Ascending aorta (tissue), 2 donors: Measurements from ENCODE around the gene CHRM1. TPM values are rescaled to one million over a fixed set of nuclear protein-coding genes. Genes with fewer than 3 reads are reported as not detected.

Experiments used
- DNase-seq, 2 donors: peaks; one replicate each; pipeline ENCODE4 v3.0.0-alpha.2; 2019; ENCODE audit warnings: low spot score in 2 of 2
- H3K27ac ChIP-seq, 2 donors: fragments of 200-600 bp; sonication (generic); one replicate each; pipeline ENCODE4 v1.5.1; 2016 to 2017; ENCODE audit warnings: mild to moderate bottlenecking in 1 of 2
- H3K27me3 ChIP-seq: fragments of 200-600 bp; sonication (generic); one replicate; pipeline ENCODE4 v1.5.1; 2017
- H3K36me3 ChIP-seq, 2 donors: fragments of 200-600 bp; sonication (generic); one replicate each; pipeline ENCODE4 v1.5.1; 2016
- H3K4me1 ChIP-seq, 2 donors: fragments of 200-600 bp; sonication (generic); one replicate each; pipeline ENCODE4 v1.5.1; 2016 to 2017; ENCODE audit warnings: mild to moderate bottlenecking in 1 of 2
- H3K4me3 ChIP-seq, 2 donors: fragments of 200-600 bp; sonication (generic); one replicate each; pipeline ENCODE4 v1.5.1; 2016 to 2017; ENCODE audit warnings: mild to moderate bottlenecking in 1 of 2
- H3K9me3 ChIP-seq, 2 donors: fragments of 200-600 bp; sonication (generic); one replicate each; pipeline ENCODE4 v1.5.1; 2016
- intact Hi-C: fragments of 100-400 bp; cut with DNase I; formaldehyde crosslinking; loops from one replicate; pipeline ENCODE4 v1.15.1; 2023
- total RNA-seq: library from RNA; depleted of rRNA; stranded (reverse); fragments of >200 nt; gene quantifications from one replicate; pipeline ENCODE4 v1.1.0, GENCODE V29; 2016
- TF ChIP-seq, protein P1 (sequence below), 3 experiments: fragments of 200-600 bp in 2 of 3; fragments of 450-650 bp in 1 of 3; sonication (generic) in 2 of 3; IDR thresholded peaks; one replicate each; pipeline ENCODE4 v1.5.1; 2016 to 2019; ENCODE audit warnings: antibody characterized with exemption in 3 of 3, mild to moderate bottlenecking in 1 of 3, moderate library complexity in 1 of 3

CHRM1 gene
- total RNA-seq, 1 donor from 2014 or later = not detected

DNA sequence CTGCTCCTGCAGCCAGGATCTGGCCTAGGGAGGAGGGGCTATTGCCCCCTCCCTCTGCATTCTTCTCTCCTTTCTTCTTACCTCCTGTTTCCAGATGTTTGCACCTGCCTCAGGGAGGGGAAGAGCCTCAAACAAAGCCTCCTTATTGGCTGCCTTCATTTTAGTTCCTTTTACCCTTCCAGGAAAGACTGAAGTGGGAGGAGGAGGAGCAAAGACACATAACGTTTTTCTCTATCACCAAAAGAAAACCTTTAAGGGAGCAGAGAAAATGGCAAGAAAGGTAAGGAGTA, 13.3 kb upstream of the CHRM1 start:
- H3K4me3 ChIP-seq = no peak overlapping the region
- no peaks in the 10 kb centered on the region for H3K27me3 ChIP-seq
- TF ChIP-seq, protein P1, sequence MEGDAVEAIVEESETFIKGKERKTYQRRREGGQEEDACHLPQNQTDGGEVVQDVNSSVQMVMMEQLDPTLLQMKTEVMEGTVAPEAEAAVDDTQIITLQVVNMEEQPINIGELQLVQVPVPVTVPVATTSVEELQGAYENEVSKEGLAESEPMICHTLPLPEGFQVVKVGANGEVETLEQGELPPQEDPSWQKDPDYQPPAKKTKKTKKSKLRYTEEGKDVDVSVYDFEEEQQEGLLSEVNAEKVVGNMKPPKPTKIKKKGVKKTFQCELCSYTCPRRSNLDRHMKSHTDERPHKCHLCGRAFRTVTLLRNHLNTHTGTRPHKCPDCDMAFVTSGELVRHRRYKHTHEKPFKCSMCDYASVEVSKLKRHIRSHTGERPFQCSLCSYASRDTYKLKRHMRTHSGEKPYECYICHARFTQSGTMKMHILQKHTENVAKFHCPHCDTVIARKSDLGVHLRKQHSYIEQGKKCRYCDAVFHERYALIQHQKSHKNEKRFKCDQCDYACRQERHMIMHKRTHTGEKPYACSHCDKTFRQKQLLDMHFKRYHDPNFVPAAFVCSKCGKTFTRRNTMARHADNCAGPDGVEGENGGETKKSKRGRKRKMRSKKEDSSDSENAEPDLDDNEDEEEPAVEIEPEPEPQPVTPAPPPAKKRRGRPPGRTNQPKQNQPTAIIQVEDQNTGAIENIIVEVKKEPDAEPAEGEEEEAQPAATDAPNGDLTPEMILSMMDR (IDR thresholded peaks at IDR 0.05) = no peak
- H3K27ac ChIP-seq = no peak overlapping the region
- intact Hi-C loops = no loop called here
- no peaks in the 10 kb centered on the region for H3K9me3 ChIP-seq
- H3K4me1 ChIP-seq = no peaks in the 10 kb centered on the region
- H3K36me3 ChIP-seq = no peaks in the 10 kb centered on the region
- no peak for DNase-seq

DNA sequence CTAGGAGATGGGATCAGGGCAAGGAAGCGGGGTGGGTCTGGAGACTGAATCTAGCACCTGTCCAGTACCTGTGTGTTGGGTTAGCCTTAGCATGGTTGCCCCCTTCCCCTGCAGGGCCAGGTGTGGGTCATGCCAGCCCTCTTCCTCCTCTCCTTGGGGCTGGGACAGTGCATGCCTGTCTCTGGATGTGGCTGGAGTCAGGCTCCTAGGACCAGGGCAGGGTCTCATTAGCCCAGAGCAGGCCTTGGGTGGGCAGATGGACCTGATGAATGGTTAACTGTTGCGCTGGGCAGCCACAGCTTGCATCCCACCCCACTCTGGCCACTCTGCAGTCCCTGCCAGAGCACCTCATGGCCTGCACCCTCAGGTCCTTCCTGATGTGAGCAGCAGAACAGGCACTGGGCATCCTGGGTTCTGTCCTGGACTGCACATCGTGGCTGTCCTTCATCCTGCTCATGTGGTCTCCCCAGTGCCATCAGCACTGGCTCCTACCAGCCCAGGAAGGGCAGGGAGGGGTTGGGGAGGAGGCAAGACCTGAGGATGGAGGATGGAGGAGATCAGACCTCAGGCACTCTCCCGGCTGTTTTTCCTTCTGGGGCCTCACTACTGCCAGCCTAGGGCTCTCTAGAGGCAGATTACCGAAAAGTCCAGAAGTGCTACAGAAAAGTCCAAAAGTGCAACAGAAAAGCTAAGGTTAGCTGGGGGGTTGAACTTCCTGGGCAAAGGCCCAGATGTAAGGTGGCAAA, 12.8 kb upstream of the CHRM1 start:
- Histone ChIP-seq H3K9me3 (no peaks in the 10 kb centered on the region), H3K27ac (no peak overlapping the region), H3K4me3 (no peak overlapping the region), H3K4me1 (no peaks in the 10 kb centered on the region), H3K36me3 (no peaks in the 10 kb centered on the region), H3K27me3 (no peaks in the 10 kb centered on the region)
- intact Hi-C loops = no loop called here
- TF ChIP-seq, protein P1 (IDR thresholded peaks at IDR 0.05) = no peak
- no peak for DNase-seq

DNA sequence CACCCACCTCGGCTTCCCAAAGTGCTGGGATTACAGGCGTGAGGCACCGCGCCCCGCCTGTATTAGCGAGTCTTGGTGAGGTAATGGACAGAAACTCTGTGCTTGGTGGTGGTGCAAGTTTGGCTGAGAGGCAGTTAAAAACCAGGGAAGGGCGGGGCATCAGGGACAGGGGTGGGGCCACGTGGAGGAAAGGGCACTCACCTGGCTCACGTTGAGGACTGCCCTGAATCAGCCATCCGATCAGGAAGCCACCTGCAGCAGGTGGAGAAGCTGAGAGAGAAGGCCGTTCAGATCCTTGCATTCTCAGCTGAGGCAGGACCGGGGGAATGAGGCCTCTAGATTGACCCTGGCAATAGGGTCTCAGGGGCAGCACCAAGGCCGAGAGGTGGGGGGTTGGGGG, 12.1 kb upstream of the CHRM1 start:
- no peaks in the 10 kb centered on the region for H3K4me1 ChIP-seq
- TF ChIP-seq, protein P1 (IDR thresholded peaks at IDR 0.05) = no peak
- no peak overlapping the region for H3K4me3 ChIP-seq
- intact Hi-C loops = no loop called here
- no peaks in the 10 kb centered on the region for H3K9me3 ChIP-seq
- H3K27ac ChIP-seq = no peak overlapping the region
- no peaks in the 10 kb centered on the region for H3K36me3 ChIP-seq
- no peak for DNase-seq
- H3K27me3 ChIP-seq = no peaks in the 10 kb centered on the region

- H3K4me1 ChIP-seq = no peaks in the 10 kb centered on the region
- H3K27ac ChIP-seq = no peak overlapping the region
- no peak overlapping the region for H3K4me3 ChIP-seq
- no peak for DNase-seq
- TF ChIP-seq, protein P1 (IDR thresholded peaks at IDR 0.05) = no peak
- peaks cover 3% of the 10 kb centered on the region for H3K27me3 ChIP-seq
- intact Hi-C loops = no loop called here
- no peaks in the 10 kb centered on the region for H3K9me3 ChIP-seq
- no peaks in the 10 kb centered on the region for H3K36me3 ChIP-seq
Measured at GRCh38 chr11:62931499-62932278, 10.5 kb upstream of the CHRM1 start.

DNA sequence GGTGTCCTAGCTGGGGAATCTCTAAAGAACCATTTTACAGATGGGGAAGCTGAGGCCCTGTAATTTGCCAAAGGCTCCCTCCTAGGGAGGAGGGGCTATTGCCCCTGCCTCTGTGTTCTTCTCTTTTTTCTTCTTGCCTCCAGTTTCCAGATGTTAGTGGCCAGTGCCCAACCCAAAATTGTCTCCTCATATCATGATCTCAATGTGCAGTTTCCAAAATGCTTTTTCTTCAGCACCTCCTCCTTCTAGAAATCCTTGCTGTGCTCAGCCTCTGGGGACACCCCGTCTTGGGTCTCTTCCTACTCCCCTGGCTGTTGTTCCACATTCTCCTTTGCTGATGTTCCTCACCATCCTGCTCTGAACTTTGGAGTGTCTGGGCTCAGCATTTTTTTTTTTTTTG, 9.5 kb upstream of the CHRM1 start:
- H3K27me3 ChIP-seq = peaks cover 10% of the 10 kb centered on the region
- H3K4me3 ChIP-seq = no peak overlapping the region
- peaks cover 0 to 4% of the 10 kb centered on the region in 2 donors for H3K4me1 ChIP-seq
- DNase-seq = no peak
- TF ChIP-seq, protein P1 (IDR thresholded peaks at IDR 0.05) = no peak
- intact Hi-C loops = no loop called here
- H3K36me3 ChIP-seq = no peaks in the 10 kb centered on the region
- H3K9me3 ChIP-seq = no peaks in the 10 kb centered on the region
- no peak overlapping the region for H3K27ac ChIP-seq
